Measurements from ENCODE around the gene TMEM123. TPM values are rescaled to one million over a fixed set of nuclear protein-coding genes. Genes with fewer than 3 reads are reported as not detected.

Gene TMEM123
- polyA plus RNA-seq, 1 experiment: 200 TPM

DNA sequence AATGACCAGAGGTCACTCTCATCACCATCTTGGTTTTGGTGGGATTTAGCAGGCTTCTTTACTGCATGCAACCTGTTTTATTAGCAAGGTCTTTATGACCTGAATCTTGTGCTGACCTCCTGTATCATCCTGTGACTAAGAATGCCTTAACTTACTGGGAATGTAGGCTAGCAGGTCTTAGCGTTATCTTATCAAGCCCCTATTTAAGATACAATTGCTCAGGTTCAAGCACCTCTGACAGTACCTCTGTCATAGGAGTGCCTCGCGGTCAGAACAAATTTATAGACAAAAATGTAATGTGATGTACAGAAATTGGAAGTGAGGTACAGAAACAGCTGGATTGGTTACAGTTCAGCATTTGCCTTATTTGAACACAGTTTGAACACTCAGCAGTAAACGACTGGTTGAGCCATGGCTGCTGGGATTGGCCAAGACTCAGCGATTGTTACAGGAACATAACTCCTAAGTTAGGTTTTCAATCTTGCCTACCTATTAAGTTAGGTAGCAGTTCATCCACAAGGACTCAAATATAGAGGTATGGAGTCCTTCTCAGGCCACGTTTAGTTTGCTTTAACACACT, 16.1 kb upstream of the TMEM123 start:
- Histone ChIP-seq H3K36me3 (ENCODE audit: control insufficient read depth, insufficient read depth, low read length) (no peaks in the 10 kb centered on the region), H3K4me3 (ENCODE audit: low read depth, low read length) (no peak overlapping the region), H3K27me3 (ENCODE audit: control insufficient read depth, insufficient read depth, low read length) (no peaks in the 10 kb centered on the region)
- DNase-seq (ENCODE audit: low read depth): no peak
- TF ChIP-seq CTCF (IDR thresholded peaks at IDR 0.05; ENCODE audit: insufficient read depth, low read depth, low read length): no peak
- ChIA-PET POLR2A (no interaction called here), CTCF (no interaction called here)

DNA sequence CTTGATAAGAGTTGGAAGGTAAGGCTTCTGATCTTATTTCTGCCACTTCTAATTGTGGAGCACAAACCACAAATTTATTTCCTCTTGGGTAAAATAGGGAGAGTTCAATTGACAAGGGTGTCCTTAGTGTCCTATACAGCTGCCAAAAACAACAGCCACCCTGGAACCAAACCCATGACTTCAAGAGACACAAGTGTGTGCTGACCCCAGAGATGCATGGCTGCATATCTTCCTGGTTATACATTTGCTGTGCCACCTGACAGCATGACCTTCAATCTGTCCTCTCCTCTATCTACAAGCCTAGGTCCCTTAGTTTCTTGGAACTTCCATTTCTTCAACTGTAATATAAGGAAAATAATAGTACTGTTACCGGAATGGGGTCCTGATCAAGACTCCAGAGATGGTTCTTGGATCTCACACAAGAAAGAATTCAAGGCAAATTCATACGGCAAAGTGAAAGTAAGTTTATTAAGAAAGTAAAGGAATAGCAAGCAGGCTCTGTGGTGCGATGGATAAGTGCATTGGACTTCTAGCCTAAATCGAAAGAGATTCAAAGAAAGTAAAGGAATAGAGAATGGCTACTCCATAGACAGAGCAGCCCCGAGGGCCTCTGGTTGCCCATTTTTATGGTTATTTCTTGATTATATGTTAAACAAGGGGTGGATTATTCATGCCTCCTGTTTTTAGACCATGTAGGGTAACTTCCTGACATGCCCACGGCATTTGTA, 15.5 kb upstream of the TMEM123 start:
- no peaks in the 10 kb centered on the region for H3K27me3 ChIP-seq (ENCODE audit: control insufficient read depth, insufficient read depth, low read length)
- TF ChIP-seq CTCF (IDR thresholded peaks at IDR 0.05; ENCODE audit: insufficient read depth, low read depth, low read length): no peak
- CTCF ChIA-PET: interaction anchor here (0.9 to 1.6 kb wide), 2 partner anchors 38 to 77 kb away, joined by 3 to 5 read pairs; no protein-coding TSS in a partner anchor
- no peak overlapping the region for H3K4me3 ChIP-seq (ENCODE audit: low read depth, low read length)
- H3K36me3 ChIP-seq (ENCODE audit: control insufficient read depth, insufficient read depth, low read length): no peaks in the 10 kb centered on the region
- DNase-seq (ENCODE audit: low read depth): no peak
- POLR2A ChIA-PET: no interaction called here

- Histone ChIP-seq H3K36me3 (ENCODE audit: control insufficient read depth, insufficient read depth, low read length) (no peaks in the 10 kb centered on the region), H3K27me3 (ENCODE audit: control insufficient read depth, insufficient read depth, low read length) (no peaks in the 10 kb centered on the region), H3K4me3 (ENCODE audit: low read depth, low read length) (no peak overlapping the region)
- no peak for TF ChIP-seq CTCF (IDR thresholded peaks at IDR 0.05; ENCODE audit: insufficient read depth, low read depth, low read length)
- POLR2A ChIA-PET: no interaction called here
- CTCF ChIA-PET: interaction anchor here (0.7 to 1.6 kb wide), 3 partner anchors 37 to 121 kb away, joined by 3 to 5 read pairs (median 3); no protein-coding TSS in a partner anchor
- no peak for DNase-seq (ENCODE audit: low read depth)
Observed at GRCh38 chr11:102467080-102467708, 14.6 kb upstream of the TMEM123 start.

DNA sequence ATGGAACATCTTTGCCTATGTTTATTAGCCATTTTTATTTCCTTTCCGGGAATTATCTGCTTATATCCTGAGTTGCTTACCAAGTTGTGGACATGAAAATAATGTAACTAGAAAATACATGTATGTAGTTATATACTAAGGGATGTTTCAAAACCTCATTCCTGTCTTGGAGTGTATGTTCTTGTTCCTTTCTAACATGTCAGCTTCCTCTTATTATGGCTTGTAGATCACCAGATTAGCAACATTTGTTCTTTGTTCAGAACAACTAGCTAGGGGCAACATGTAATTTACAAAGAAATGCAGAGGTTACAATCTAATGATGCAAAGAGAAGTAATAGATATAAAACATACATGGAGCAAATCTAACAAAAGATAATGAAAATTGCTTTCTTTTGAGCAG, 13.1 kb upstream of the TMEM123 start:
- CTCF ChIA-PET: no interaction called here
- Histone ChIP-seq H3K27me3 (ENCODE audit: control insufficient read depth, insufficient read depth, low read length) (no peaks in the 10 kb centered on the region), H3K36me3 (ENCODE audit: control insufficient read depth, insufficient read depth, low read length) (no peaks in the 10 kb centered on the region), H3K4me3 (ENCODE audit: low read depth, low read length) (no peak overlapping the region)
- TF ChIP-seq CTCF (IDR thresholded peaks at IDR 0.05; ENCODE audit: insufficient read depth, low read depth, low read length): no peak
- no peak for DNase-seq (ENCODE audit: low read depth)
- POLR2A ChIA-PET: no interaction called here

- CTCF ChIA-PET: no interaction called here
- POLR2A ChIA-PET: no interaction called here
- H3K4me3 ChIP-seq (ENCODE audit: low read depth, low read length): no peak overlapping the region
- no peak for TF ChIP-seq CTCF (IDR thresholded peaks at IDR 0.05; ENCODE audit: insufficient read depth, low read depth, low read length)
- DNase-seq (ENCODE audit: low read depth): no peak
- no peaks in the 10 kb centered on the region for H3K27me3 ChIP-seq (ENCODE audit: control insufficient read depth, insufficient read depth, low read length)
- no peaks in the 10 kb centered on the region for H3K36me3 ChIP-seq (ENCODE audit: control insufficient read depth, insufficient read depth, low read length)
Observed at GRCh38 chr11:102464859-102465500, 12.4 kb upstream of the TMEM123 start.

Data from BJ (cell line).